K562 (cell line): Measurements from ENCODE around the gene PIP4K2C. TPM values are rescaled to one million over a fixed set of nuclear protein-coding genes. Genes with fewer than 3 reads are reported as not detected.

ENCODE experiments used
- CCNT2 ChIP-seq: IDR thresholded peaks from 2 replicates; pipeline ENCODE4 v1.6.1; 2011; ENCODE audit warnings: borderline replicate concordance, low read depth, mild to moderate bottlenecking, moderate library complexity, mixed read lengths, low read length; ENCODE audit not compliant: insufficient read length; ENCODE audit errors: extremely low read depth
- FOXP1 ChIP-seq: sonication (generic); formaldehyde crosslinking; IDR thresholded peaks from 2 replicates; pipeline ENCODE4 v1.8.0; 2022; ENCODE audit warnings: mild to moderate bottlenecking, missing genetic modification reagents
- JUN ChIP-seq, 2 experiments: sonication (generic) in 1 of 2; formaldehyde crosslinking in 1 of 2; IDR thresholded peaks; 2 replicates each; pipeline versions ENCODE4 v1.6.1 to v1.8.0; 2012 to 2022; ENCODE audit warnings: borderline replicate concordance in 2 of 2, mild to moderate bottlenecking in 2 of 2, improper control_type of control experiment in 1 of 2, low read depth in 1 of 2, low read length in 1 of 2, missing genetic modification reagents in 1 of 2
- JUNB ChIP-seq: fragments of 450-650 bp; formaldehyde crosslinking; conservative IDR thresholded peaks from 2 replicates; pipeline ENCODE4 v1.4.0; 2020; ENCODE audit warnings: mild to moderate bottlenecking
- MTA2 ChIP-seq: fragments of 450-650 bp; IDR thresholded peaks from 2 replicates; pipeline ENCODE4 v1.6.1; 2016; ENCODE audit warnings: low read depth
- MYC ChIP-seq, 2 experiments: fragments of 250-450 bp in 1 of 2; sonication (Bioruptor Pico) in 1 of 2; IDR thresholded peaks; 2 replicates each; pipeline versions ENCODE4 v1.5.1 to v1.6.1; 2012 to 2021; ENCODE audit warnings: low read depth in 2 of 2, borderline replicate concordance in 1 of 2, improper control_type of control experiment in 1 of 2, low read length in 1 of 2, mild to moderate bottlenecking in 1 of 2, moderate library complexity in 1 of 2
- OTX1 ChIP-seq: fragments of 450-650 bp; formaldehyde crosslinking; IDR thresholded peaks from 2 replicates; pipeline ENCODE4 v1.4.0; 2022; ENCODE audit warnings: mild to moderate bottlenecking
- PTTG1 ChIP-seq: fragments of 450-650 bp; IDR thresholded peaks from 2 replicates; pipeline ENCODE4 v1.6.1; 2016; ENCODE audit warnings: low read depth, mild to moderate bottlenecking, missing genetic modification characterization, missing compliant biosample characterization
- SIN3A ChIP-seq, 2 experiments: fragments of 150-350 bp in 1 of 2; IDR thresholded peaks; 2 replicates each; pipeline ENCODE4 v1.6.1; 2011 to 2016; ENCODE audit warnings: borderline replicate concordance in 2 of 2, low read depth in 2 of 2, low read length in 2 of 2, mild to moderate bottlenecking in 2 of 2, moderate library complexity in 2 of 2; ENCODE audit not compliant: control insufficient read depth in 1 of 2
- SREBF2 ChIP-seq: sonication (generic); formaldehyde crosslinking; IDR thresholded peaks from 2 replicates; pipeline ENCODE4 v1.4.0; 2020; ENCODE audit warnings: mild to moderate bottlenecking, missing genetic modification reagents
- TOE1 ChIP-seq, 2 experiments: fragments of 450-650 bp in 1 of 2; sonication (generic) in 1 of 2; formaldehyde crosslinking in 1 of 2; IDR thresholded peaks; 2 replicates each; pipeline versions ENCODE4 v1.7.1 to v1.8.0; 2016 to 2022; ENCODE audit warnings: borderline replicate concordance in 2 of 2, mild to moderate bottlenecking in 2 of 2, antibody characterized with exemption in 1 of 2, inconsistent platforms in 1 of 2, low read depth in 1 of 2, missing genetic modification reagents in 1 of 2, moderate library complexity in 1 of 2
- TRIM24 ChIP-seq, 2 experiments: fragments of 450-650 bp; IDR thresholded peaks; 2 replicates each; pipeline ENCODE4 v1.6.1; 2016
- ZBTB26 ChIP-seq: fragments of 450-650 bp; formaldehyde crosslinking; IDR thresholded peaks from 2 replicates; pipeline ENCODE4 v1.4.0; 2022; ENCODE audit warnings: missing genetic modification characterization
- ZNF134 ChIP-seq: fragments of 250-450 bp; sonication (Bioruptor Pico); conservative IDR thresholded peaks from 2 replicates; pipeline ENCODE4 v1.4.0; 2020
- ZNF79 ChIP-seq: fragments of 250-450 bp; sonication (Bioruptor Pico); IDR thresholded peaks from 2 replicates; pipeline ENCODE4 v1.4.0; 2020; ENCODE audit warnings: low read depth, mild to moderate bottlenecking, moderate library complexity
- polyA plus RNA-seq, 8 experiments: library from polyadenylated mRNA; depleted of rRNA in 4 of 8; stranded (reverse) in 5 of 8; unstranded in 3 of 8; fragments of >200 nt; fragmentation: Nextera tagmentation in 2 of 8; fragmentation: Illumina TruSeq in 1 of 8; extraction: Ambion mirVana in 2 of 8; extraction: Trizol in 1 of 8; gene quantifications; 2 replicates each; pipeline versions ENCODE4 v1.2.1 to v1.2.3, GENCODE V29; 2011 to 2014; ENCODE audit warnings: inconsistent platforms in 1 of 8, missing spikeins in 1 of 8
- total RNA-seq, 7 experiments: library from RNA; depleted of rRNA in 6 of 7; stranded (reverse); fragments of >200 nt in 6 of 7; fragmentation: Illumina TruSeq in 2 of 7; extraction: Trizol in 2 of 7; gene quantifications; 2 replicates each; pipeline versions ENCODE4 v1.2.1 to v1.2.3, GENCODE V29; 2011 to 2021; ENCODE audit warnings: low replicate concordance in 1 of 7
- TF ChIP-seq, protein P1 (sequence below): fragments of 450-650 bp; IDR thresholded peaks from 2 replicates; pipeline ENCODE4 v1.6.1; 2017; ENCODE audit warnings: antibody characterized with exemption, mild to moderate bottlenecking
- TF ChIP-seq, protein P2 (sequence below): fragments of 250-450 bp; sonication (Bioruptor Pico); IDR thresholded peaks from 2 replicates; pipeline ENCODE4 v1.5.0; 2022; ENCODE audit warnings: mild to moderate bottlenecking

PIP4K2C gene
- total and polyA plus RNA-seq, 9 of the 15 experiments (the other 6 are each of a cell fraction or from before 2014, with no cell fraction given): 9.0 to 41.4 (median 18.3) TPM

DNA sequence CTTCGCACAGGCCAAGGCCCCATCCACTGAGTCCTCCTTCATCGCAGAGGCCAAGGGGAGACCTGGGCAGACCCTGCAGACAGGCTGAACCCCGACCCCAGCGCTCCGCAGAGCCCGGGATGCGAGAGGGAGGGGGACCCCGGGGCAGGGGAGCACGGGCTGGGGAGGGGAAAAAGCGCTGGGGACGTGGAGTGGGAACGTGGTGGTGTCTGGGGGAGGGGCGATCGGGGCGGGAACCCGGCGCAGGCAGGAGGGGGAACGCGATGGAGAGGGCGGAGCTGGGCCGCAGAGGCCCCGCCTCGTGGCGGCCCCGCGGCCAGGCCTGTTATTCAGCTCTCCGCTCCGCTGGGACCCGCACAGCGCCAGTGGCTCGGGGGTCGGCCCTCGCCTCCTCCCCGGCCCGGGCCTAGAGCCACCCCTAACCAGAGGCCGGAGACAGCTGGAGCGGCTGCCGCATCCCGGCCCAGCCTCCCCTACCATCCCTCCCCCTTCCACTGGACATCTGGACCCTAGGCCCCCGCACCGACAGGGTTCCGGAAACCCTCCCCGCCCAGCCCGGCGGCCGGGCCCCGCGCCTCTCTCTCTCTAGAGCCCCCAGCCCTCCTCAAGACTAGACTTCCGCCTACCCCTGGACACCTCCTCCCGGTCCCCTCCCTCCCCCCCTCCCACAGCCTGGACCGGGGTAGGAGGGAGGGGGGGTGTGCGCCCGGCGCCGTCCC is 20.3 kb downstream of the PIP4K2C start, which contains the start of gene ARHGEF25 (continued):
- TF ChIP-seq CCNT2: peak; percentile 39
- TF ChIP-seq TRIM24 (IDR thresholded peaks at IDR 0.05): no peak
- no peak for TF ChIP-seq OTX1 (CRISPR knock-in tag)
- TF ChIP-seq, protein P1, sequence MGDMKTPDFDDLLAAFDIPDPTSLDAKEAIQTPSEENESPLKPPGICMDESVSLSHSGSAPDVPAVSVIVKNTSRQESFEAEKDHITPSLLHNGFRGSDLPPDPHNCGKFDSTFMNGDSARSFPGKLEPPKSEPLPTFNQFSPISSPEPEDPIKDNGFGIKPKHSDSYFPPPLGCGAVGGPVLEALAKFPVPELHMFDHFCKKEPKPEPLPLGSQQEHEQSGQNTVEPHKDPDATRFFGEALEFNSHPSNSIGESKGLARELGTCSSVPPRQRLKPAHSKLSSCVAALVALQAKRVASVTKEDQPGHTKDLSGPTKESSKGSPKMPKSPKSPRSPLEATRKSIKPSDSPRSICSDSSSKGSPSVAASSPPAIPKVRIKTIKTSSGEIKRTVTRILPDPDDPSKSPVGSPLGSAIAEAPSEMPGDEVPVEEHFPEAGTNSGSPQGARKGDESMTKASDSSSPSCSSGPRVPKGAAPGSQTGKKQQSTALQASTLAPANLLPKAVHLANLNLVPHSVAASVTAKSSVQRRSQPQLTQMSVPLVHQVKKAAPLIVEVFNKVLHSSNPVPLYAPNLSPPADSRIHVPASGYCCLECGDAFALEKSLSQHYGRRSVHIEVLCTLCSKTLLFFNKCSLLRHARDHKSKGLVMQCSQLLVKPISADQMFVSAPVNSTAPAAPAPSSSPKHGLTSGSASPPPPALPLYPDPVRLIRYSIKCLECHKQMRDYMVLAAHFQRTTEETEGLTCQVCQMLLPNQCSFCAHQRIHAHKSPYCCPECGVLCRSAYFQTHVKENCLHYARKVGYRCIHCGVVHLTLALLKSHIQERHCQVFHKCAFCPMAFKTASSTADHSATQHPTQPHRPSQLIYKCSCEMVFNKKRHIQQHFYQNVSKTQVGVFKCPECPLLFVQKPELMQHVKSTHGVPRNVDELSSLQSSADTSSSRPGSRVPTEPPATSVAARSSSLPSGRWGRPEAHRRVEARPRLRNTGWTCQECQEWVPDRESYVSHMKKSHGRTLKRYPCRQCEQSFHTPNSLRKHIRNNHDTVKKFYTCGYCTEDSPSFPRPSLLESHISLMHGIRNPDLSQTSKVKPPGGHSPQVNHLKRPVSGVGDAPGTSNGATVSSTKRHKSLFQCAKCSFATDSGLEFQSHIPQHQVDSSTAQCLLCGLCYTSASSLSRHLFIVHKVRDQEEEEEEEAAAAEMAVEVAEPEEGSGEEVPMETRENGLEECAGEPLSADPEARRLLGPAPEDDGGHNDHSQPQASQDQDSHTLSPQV: 0 out of 2 replicates have a peak, but pooled peaks have one; percentile 59
- no peak for TF ChIP-seq MTA2
- no peak for TF ChIP-seq SREBF2 (CRISPR knock-in tag)
- no peak for TF ChIP-seq PTTG1 (tag)
- TF ChIP-seq ZNF79 (CRISPR knock-in tag): no peak
- TF ChIP-seq MYC (IDR thresholded peaks at IDR 0.05; ENCODE audit: low read depth, low read length): peak; percentile 73
- no peak for TF ChIP-seq MYC (CRISPR knock-in tag; IDR thresholded peaks at IDR 0.05; ENCODE audit: borderline replicate concordance, low read depth)
- no peak for TF ChIP-seq ZNF134 (CRISPR knock-in tag)
- no peak for TF ChIP-seq JUNB (CRISPR knock-in tag)
- TF ChIP-seq, protein P2, sequence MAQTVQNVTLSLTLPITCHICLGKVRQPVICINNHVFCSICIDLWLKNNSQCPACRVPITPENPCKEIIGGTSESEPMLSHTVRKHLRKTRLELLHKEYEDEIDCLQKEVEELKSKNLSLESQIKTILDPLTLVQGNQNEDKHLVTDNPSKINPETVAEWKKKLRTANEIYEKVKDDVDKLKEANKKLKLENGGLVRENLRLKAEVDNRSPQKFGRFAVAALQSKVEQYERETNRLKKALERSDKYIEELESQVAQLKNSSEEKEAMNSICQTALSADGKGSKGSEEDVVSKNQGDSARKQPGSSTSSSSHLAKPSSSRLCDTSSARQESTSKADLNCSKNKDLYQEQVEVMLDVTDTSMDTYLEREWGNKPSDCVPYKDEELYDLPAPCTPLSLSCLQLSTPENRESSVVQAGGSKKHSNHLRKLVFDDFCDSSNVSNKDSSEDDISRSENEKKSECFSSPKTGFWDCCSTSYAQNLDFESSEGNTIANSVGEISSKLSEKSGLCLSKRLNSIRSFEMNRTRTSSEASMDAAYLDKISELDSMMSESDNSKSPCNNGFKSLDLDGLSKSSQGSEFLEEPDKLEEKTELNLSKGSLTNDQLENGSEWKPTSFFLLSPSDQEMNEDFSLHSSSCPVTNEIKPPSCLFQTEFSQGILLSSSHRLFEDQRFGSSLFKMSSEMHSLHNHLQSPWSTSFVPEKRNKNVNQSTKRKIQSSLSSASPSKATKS (CRISPR knock-in tag): no peak
- no peak for TF ChIP-seq JUN (IDR thresholded peaks at IDR 0.05; ENCODE audit: borderline replicate concordance, low read depth, low read length)
- TF ChIP-seq JUN (CRISPR knock-in tag; IDR thresholded peaks at IDR 0.05; ENCODE audit: borderline replicate concordance): no peak
- no peak for TF ChIP-seq ZBTB26
- TF ChIP-seq TOE1 (IDR thresholded peaks at IDR 0.05; ENCODE audit: borderline replicate concordance): 0 out of 2 replicates have a peak, but pooled peaks have one; percentile 46
- TF ChIP-seq TOE1 (CRISPR knock-in tag; IDR thresholded peaks at IDR 0.05; ENCODE audit: borderline replicate concordance, low read depth): no peak
- 0 out of 2 replicates have a peak, but pooled peaks have one; percentile 57 for TF ChIP-seq FOXP1
- peak in 1 of 2 experiments; percentile 28; a peak in 1 of 4 replicates for TF ChIP-seq SIN3A (IDR thresholded peaks at IDR 0.05; ENCODE audit: borderline replicate concordance in 2 of 2, control insufficient read depth in 1 of 2, low read depth in 2 of 2, low read length in 2 of 2)
